Chondrocyte (in vitro differentiated cells): ENCODE results near the gene COL4A3. TPM values are rescaled to one million over a fixed set of nuclear protein-coding genes. Genes with fewer than 3 reads are reported as not detected.
"Not testable (repeated sequence)": the region's sequence is repeated elsewhere in the genome, so short reads cannot be mapped to it uniquely, and the experiment has no call there.

ENCODE experiments used
- DNase-seq: peaks from one replicate; pipeline ENCODE4 v3.0.0; 2021; ENCODE audit warnings: mixed read lengths, low spot score
- H3K27ac Mint-ChIP-seq: one replicate; pipeline ENCODE4 v1.8.0; 2021; ENCODE audit warnings: mild to moderate bottlenecking, moderate library complexity, mixed read lengths; ENCODE audit not compliant: unreplicated experiment
- H3K27me3 Mint-ChIP-seq: 2 replicates; pipeline ENCODE4 v1.8.0; 2021; ENCODE audit warnings: low read depth, mixed read lengths
- H3K36me3 Mint-ChIP-seq: 2 replicates; pipeline ENCODE4 v1.8.0; 2021; ENCODE audit warnings: low read depth, mixed read lengths
- H3K4me1 Mint-ChIP-seq: 2 replicates; pipeline ENCODE4 v1.8.0; 2021; ENCODE audit warnings: low read depth, mild to moderate bottlenecking, mixed read lengths
- H3K4me3 Mint-ChIP-seq: one replicate; pipeline ENCODE4 v1.8.0; 2021; ENCODE audit warnings: mild to moderate bottlenecking, moderate library complexity, mixed read lengths; ENCODE audit not compliant: unreplicated experiment
- H3K9me3 Mint-ChIP-seq: 2 replicates; pipeline ENCODE4 v1.8.0; 2021; ENCODE audit warnings: low read depth, mixed read lengths
- CTCF ChIP-seq: fragments of 200-600 bp; sonication (generic); IDR thresholded peaks from 2 replicates; pipeline ENCODE4 v1.5.0; 2021; ENCODE audit warnings: antibody characterized with exemption, mild to moderate bottlenecking, moderate library complexity
- total RNA-seq: library from RNA; stranded (reverse); gene quantifications from 3 replicates; pipeline ENCODE4 v1.2.1, GENCODE V29; 2021

The COL4A3 gene
- total RNA-seq, 1 donor from 2014 or later, result 1.2 TPM

GRCh38 chr2:227219312-227220105, 55.1 kb downstream of the COL4A3 start:
- no peak for DNase-seq
- Mint-ChIP-seq H3K4me1 (peaks cover 21% of the 10 kb centered on the region), H3K9me3 (peaks cover 3% of the 10 kb centered on the region), H3K36me3 (peaks cover 2% of the 10 kb centered on the region), H3K27me3 (no peaks in the 10 kb centered on the region), H3K27ac (peak overlapping the region; percentile 52), H3K4me3 (no peak overlapping the region)
- TF ChIP-seq CTCF, result no peak

- no peak for DNase-seq
- H3K9me3 Mint-ChIP-seq, result peaks cover 3% of the 10 kb centered on the region
- no peaks in the 10 kb centered on the region for H3K27me3 Mint-ChIP-seq
- no peak overlapping the region for H3K4me3 Mint-ChIP-seq
- peaks cover 9% of the 10 kb centered on the region for H3K4me1 Mint-ChIP-seq
- peaks cover 2% of the 10 kb centered on the region for H3K36me3 Mint-ChIP-seq
- TF ChIP-seq CTCF, result no peak
- H3K27ac Mint-ChIP-seq, result no peak overlapping the region
Measured at GRCh38 chr2:227221120-227221519, 56.7 kb downstream of the COL4A3 start.

- Mint-ChIP-seq H3K27me3 (no peaks in the 10 kb centered on the region), H3K27ac (no peak overlapping the region), H3K4me1 (peaks cover 10% of the 10 kb centered on the region), H3K36me3 (peaks cover 2% of the 10 kb centered on the region), H3K4me3 (no peak overlapping the region), H3K9me3 (peaks cover 3% of the 10 kb centered on the region)
- TF ChIP-seq CTCF, result no peak
- DNase-seq, result no peak
Measured at GRCh38 chr2:227222292-227222691, 57.9 kb downstream of the COL4A3 start.

- not testable (repeated sequence) for H3K9me3 Mint-ChIP-seq, H3K27me3 Mint-ChIP-seq, H3K27ac Mint-ChIP-seq, DNase-seq, H3K36me3 Mint-ChIP-seq, H3K4me3 Mint-ChIP-seq
- H3K4me1 Mint-ChIP-seq, result peaks cover 17% of the 10 kb centered on the region
Measured at GRCh38 chr2:227225641-227226040, 61.2 kb downstream of the COL4A3 start.

GRCh38 chr2:227228061-227228667, 63.7 kb downstream of the COL4A3 start:
- Mint-ChIP-seq H3K4me1 (peaks cover 17% of the 10 kb centered on the region), H3K27ac (peak overlapping the region; percentile 86), H3K36me3 (no peaks in the 10 kb centered on the region), H3K9me3 (peaks cover 8% of the 10 kb centered on the region), H3K4me3 (peak overlapping the region; percentile 57), H3K27me3 (no peaks in the 10 kb centered on the region)
- no peak for TF ChIP-seq CTCF
- peak; percentile 93 for DNase-seq
